HUES6 (cell line): Measurements from ENCODE around the gene WWP2.
"Not testable (repeated sequence)": the region's sequence is repeated elsewhere in the genome, so short reads cannot be mapped to it uniquely, and the experiment has no call there.

Experiments used
- H3K27ac ChIP-seq: 2 replicates; pipeline ENCODE4 v1.7.0; 2013; ENCODE audit warnings: low read depth, mild to moderate bottlenecking, low read length, inconsistent platforms
- H3K27me3 ChIP-seq: 2 replicates; pipeline ENCODE4 v1.6.1; 2013; ENCODE audit warnings: low read length; ENCODE audit not compliant: control insufficient read depth, insufficient read depth
- H3K36me3 ChIP-seq: 2 replicates; pipeline ENCODE4 v1.6.1; 2013; ENCODE audit warnings: low read length; ENCODE audit not compliant: control insufficient read depth, insufficient read depth
- H3K4me1 ChIP-seq: 2 replicates; pipeline ENCODE4 v1.6.1; 2013; ENCODE audit warnings: low read length; ENCODE audit not compliant: control insufficient read depth, insufficient read depth
- H3K4me3 ChIP-seq: 2 replicates; pipeline ENCODE4 v1.5.1; 2013; ENCODE audit warnings: low read depth, low read length
- H3K9ac ChIP-seq: one replicate; pipeline ENCODE4 v1.6.1; 2013; ENCODE audit warnings: mild to moderate bottlenecking, low read length
- H3K9me3 ChIP-seq: 2 replicates; pipeline ENCODE4 v1.6.1; 2013; ENCODE audit warnings: low read depth, low read length; ENCODE audit not compliant: control insufficient read depth, insufficient read depth

The WWP2 gene

GRCh38 chr16:69951017-69951671, 189.0 kb downstream of the WWP2 start, which contains the start of gene CLEC18A:
CLEC18A (plus strand) TSS chr16:69951334; CDS start chr16:69951367, 33 bp downstream.
- not testable (repeated sequence) for H3K27ac ChIP-seq, H3K9me3 ChIP-seq, H3K36me3 ChIP-seq, H3K4me1 ChIP-seq, H3K27me3 ChIP-seq, H3K4me3 ChIP-seq, H3K9ac ChIP-seq

GRCh38 chr16:69951672-69952031, 189.5 kb downstream of the WWP2 start:
- H3K4me1 ChIP-seq, H3K4me3 ChIP-seq, H3K27ac ChIP-seq, H3K36me3 ChIP-seq, H3K9me3 ChIP-seq, H3K9ac ChIP-seq, H3K27me3 ChIP-seq: not testable (repeated sequence)

- not testable (repeated sequence) for H3K4me3 ChIP-seq, H3K9ac ChIP-seq, H3K36me3 ChIP-seq, H3K27ac ChIP-seq, H3K27me3 ChIP-seq, H3K4me1 ChIP-seq, H3K9me3 ChIP-seq
Measured at GRCh38 chr16:69952116-69952515, 190.0 kb downstream of the WWP2 start.

GRCh38 chr16:69952572-69953355, 190.6 kb downstream of the WWP2 start:
- H3K4me3 ChIP-seq, H3K36me3 ChIP-seq, H3K9me3 ChIP-seq, H3K27me3 ChIP-seq, H3K4me1 ChIP-seq, H3K9ac ChIP-seq, H3K27ac ChIP-seq: not testable (repeated sequence)

- not testable (repeated sequence) for H3K27ac ChIP-seq, H3K4me3 ChIP-seq, H3K9ac ChIP-seq, H3K4me1 ChIP-seq, H3K27me3 ChIP-seq, H3K9me3 ChIP-seq, H3K36me3 ChIP-seq
Measured at GRCh38 chr16:69954241-69954640, 192.1 kb downstream of the WWP2 start.

- not testable (repeated sequence) for H3K4me3 ChIP-seq, H3K4me1 ChIP-seq, H3K27me3 ChIP-seq, H3K36me3 ChIP-seq, H3K9me3 ChIP-seq, H3K9ac ChIP-seq, H3K27ac ChIP-seq
Measured at GRCh38 chr16:69963312-69963711, 201.2 kb downstream of the WWP2 start.

- not testable (repeated sequence) for H3K9me3 ChIP-seq
Measured at GRCh38 chr16:69964960-69965660, 203.0 kb downstream of the WWP2 start.

GRCh38 chr16:69965661-69966054, 203.5 kb downstream of the WWP2 start:
- H3K9ac ChIP-seq, H3K4me1 ChIP-seq, H3K9me3 ChIP-seq, H3K27ac ChIP-seq, H3K27me3 ChIP-seq, H3K36me3 ChIP-seq: not testable (repeated sequence)
- peak overlapping the region; percentile 47 for H3K4me3 ChIP-seq

More at GRCh38 chr16:69964960-69965660, 203.0 kb downstream of the WWP2 start:
- Histone ChIP-seq H3K9ac (peak overlapping the region; percentile 58), H3K4me3 (peak overlapping the region; percentile 47)
- H3K27me3 ChIP-seq, H3K27ac ChIP-seq, H3K36me3 ChIP-seq, H3K4me1 ChIP-seq: not testable (repeated sequence)

GRCh38 chr16:69967688-69968087, 205.6 kb downstream of the WWP2 start:
- H3K27me3 ChIP-seq, H3K27ac ChIP-seq, H3K9me3 ChIP-seq, H3K4me1 ChIP-seq, H3K4me3 ChIP-seq, H3K36me3 ChIP-seq, H3K9ac ChIP-seq: not testable (repeated sequence)

- H3K4me3 ChIP-seq, H3K27me3 ChIP-seq, H3K9ac ChIP-seq, H3K36me3 ChIP-seq, H3K27ac ChIP-seq, H3K4me1 ChIP-seq, H3K9me3 ChIP-seq: not testable (repeated sequence)
Measured at GRCh38 chr16:69968125-69968524, 206.0 kb downstream of the WWP2 start.

- H3K36me3 ChIP-seq, H3K4me3 ChIP-seq: not testable (repeated sequence)
Measured at GRCh38 chr16:69969657-69970056, 207.5 kb downstream of the WWP2 start.

More at GRCh38 chr16:69969657-69970056, 207.5 kb downstream of the WWP2 start:
- H3K9me3 ChIP-seq, H3K27me3 ChIP-seq, H3K9ac ChIP-seq, H3K27ac ChIP-seq, H3K4me1 ChIP-seq: not testable (repeated sequence)
